ENCODE results near the gene ZHX3. TPM values are rescaled to one million over a fixed set of nuclear protein-coding genes. Genes with fewer than 3 reads are reported as not detected.
"Not testable (repeated sequence)": the region's sequence is repeated elsewhere in the genome, so short reads cannot be mapped to it uniquely, and the experiment has no call there.

The ZHX3 gene
- total RNA-seq, 1 donor from 2014 or later = 8.2 TPM

DNA sequence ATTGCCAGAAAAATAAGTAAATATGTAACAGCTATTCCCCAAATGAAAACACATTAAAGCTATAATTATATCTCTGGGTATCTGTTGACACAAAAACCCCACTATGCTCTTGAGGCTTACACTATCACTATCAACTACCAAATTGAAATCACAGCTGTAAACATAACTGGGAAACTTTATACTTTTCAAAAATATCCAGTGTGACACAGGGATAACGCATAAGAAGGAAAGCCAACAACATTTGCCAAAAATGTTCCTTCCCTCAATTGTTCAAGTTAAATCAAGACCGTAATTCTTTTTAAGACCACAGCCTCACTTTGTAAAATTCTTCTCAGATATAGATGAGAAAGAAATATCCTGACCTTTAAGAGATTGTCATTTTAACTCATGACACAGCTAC lies 3.1 kb downstream of the ZHX3 start:
- Mint-ChIP-seq H3K27me3 (ENCODE audit: low read depth) (peaks cover 2% of the 10 kb centered on the region), H3K36me3 (ENCODE audit: low read depth) (no peaks in the 10 kb centered on the region), H3K9me3 (no peaks in the 10 kb centered on the region), H3K27ac (no peak overlapping the region), H3K4me3 (ENCODE audit: low read depth) (no peak overlapping the region), H3K4me1 (ENCODE audit: low read depth) (peaks cover 24% of the 10 kb centered on the region)
- no peak for DNase-seq (ENCODE audit: low spot score)
- intact Hi-C loops (cut with micrococcal nuclease) = no loop called here

DNA sequence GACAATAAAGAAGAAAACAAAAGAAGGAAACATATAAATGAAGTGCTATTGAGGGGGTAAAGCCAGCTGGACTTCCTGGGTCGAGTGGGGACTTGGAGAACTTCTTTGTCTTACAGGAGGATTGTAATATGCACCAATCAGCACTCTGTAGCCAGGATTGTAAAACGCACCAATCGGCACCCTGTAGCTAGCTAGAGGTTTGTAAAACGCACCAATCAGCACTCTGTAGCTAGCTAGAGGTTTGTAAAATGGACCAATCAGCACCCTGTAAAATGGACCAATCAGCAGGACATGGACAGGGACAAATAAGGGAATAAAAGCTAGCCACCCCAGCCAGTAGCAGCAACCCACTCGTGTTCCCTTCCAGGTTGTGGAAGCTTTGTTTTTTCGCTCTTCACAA lies 5.5 kb downstream of the ZHX3 start:
- H3K27me3 Mint-ChIP-seq (ENCODE audit: low read depth); intact Hi-C loops (cut with micrococcal nuclease); H3K4me3 Mint-ChIP-seq (ENCODE audit: low read depth); H3K36me3 Mint-ChIP-seq (ENCODE audit: low read depth); H3K9me3 Mint-ChIP-seq; H3K27ac Mint-ChIP-seq; DNase-seq (ENCODE audit: low spot score): not testable (repeated sequence)
- peaks cover 18% of the 10 kb centered on the region for H3K4me1 Mint-ChIP-seq (ENCODE audit: low read depth)

DNA sequence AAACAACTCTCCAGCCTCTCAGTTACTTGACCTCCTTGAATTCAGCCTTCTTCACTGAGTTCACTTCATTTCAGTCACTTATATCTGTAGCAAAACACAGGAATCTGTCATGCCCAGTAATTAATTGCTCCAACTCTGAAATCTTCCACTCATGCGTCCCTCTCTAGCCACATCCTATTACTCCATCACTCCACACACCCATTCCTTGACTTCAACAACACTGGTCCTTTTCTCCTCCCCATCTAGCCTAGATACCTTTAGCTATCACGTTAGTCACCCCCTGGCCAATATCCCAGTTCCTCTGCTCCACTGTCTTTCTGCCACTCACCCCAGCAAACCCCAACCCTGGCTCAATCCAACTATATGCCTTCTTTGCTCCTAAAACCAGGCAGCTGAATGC lies 7.7 kb downstream of the ZHX3 start:
- no peaks in the 10 kb centered on the region for H3K27me3 Mint-ChIP-seq (ENCODE audit: low read depth)
- H3K4me1 Mint-ChIP-seq (ENCODE audit: low read depth) = peaks cover 2% of the 10 kb centered on the region
- H3K4me3 Mint-ChIP-seq (ENCODE audit: low read depth) = no peak overlapping the region
- DNase-seq (ENCODE audit: low spot score) = no peak
- H3K36me3 Mint-ChIP-seq (ENCODE audit: low read depth) = no peaks in the 10 kb centered on the region
- no peak overlapping the region for H3K27ac Mint-ChIP-seq
- intact Hi-C loops (cut with micrococcal nuclease) = no loop called here
- H3K9me3 Mint-ChIP-seq = no peaks in the 10 kb centered on the region

DNA sequence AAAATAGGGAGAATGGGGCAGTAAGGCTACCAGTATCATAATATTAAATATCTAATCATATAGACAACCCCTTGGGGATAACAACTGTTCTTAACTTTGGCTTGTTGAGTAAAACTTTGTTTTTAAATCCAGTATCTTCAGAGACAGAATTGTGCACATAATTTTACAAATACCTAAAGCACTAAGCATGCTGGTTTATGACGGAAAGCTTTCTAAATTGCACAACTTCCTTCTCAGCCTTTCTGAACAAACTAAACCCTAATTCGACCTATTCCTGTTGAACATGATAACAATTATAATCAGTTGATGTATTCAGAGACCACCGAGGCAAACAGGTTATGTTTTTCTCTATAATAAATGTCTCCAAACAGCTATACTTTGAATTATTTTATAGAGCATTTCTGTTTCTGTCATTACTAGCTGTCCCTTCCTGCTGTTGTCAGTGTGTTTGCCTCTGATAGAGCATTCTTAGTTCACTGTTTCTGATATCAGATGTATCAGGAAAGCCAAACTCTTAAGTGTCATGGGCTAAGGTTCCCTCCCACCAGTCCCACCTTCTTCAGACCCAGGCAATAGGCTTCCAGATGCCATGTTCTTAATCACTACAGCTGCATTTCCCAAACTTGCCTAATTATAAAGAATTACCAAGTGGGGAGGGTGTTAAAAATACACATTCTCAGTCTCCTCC lies 8.7 kb downstream of the ZHX3 start:
- intact Hi-C loops (cut with micrococcal nuclease) = no loop called here
- no peak for DNase-seq (ENCODE audit: low spot score)
- Mint-ChIP-seq H3K9me3 (no peaks in the 10 kb centered on the region), H3K4me1 (ENCODE audit: low read depth) (peaks cover under 1% of the 10 kb centered on the region), H3K4me3 (ENCODE audit: low read depth) (no peak overlapping the region), H3K36me3 (ENCODE audit: low read depth) (no peaks in the 10 kb centered on the region), H3K27ac (no peak overlapping the region), H3K27me3 (ENCODE audit: low read depth) (no peaks in the 10 kb centered on the region)

DNA sequence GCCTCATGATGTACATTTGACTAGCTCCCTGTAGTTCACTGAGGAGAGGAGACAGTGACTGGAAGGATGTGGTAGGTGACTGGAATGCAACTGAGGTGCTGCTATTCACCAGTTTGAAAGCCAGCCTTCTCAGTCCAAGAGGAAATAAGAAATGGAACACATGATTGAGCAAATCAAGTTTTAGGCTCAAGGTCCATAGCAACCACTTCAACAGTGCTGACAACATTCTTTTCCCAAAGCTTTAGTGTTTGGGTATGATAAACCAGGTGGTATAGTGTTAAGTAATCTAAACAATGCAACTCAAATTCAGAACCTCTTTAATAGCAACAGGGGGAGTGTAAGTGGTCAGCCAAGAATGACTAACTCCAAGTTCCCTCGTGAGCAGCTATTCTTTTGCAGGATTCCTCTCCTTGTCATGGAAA lies 9.2 kb downstream of the ZHX3 start:
- no peaks in the 10 kb centered on the region for H3K4me1 Mint-ChIP-seq (ENCODE audit: low read depth)
- no peak overlapping the region for H3K4me3 Mint-ChIP-seq (ENCODE audit: low read depth)
- no peaks in the 10 kb centered on the region for H3K27me3 Mint-ChIP-seq (ENCODE audit: low read depth)
- no peaks in the 10 kb centered on the region for H3K9me3 Mint-ChIP-seq
- intact Hi-C loops (cut with micrococcal nuclease) = no loop called here
- DNase-seq (ENCODE audit: low spot score) = no peak
- H3K36me3 Mint-ChIP-seq (ENCODE audit: low read depth) = no peaks in the 10 kb centered on the region
- no peak overlapping the region for H3K27ac Mint-ChIP-seq

DNA sequence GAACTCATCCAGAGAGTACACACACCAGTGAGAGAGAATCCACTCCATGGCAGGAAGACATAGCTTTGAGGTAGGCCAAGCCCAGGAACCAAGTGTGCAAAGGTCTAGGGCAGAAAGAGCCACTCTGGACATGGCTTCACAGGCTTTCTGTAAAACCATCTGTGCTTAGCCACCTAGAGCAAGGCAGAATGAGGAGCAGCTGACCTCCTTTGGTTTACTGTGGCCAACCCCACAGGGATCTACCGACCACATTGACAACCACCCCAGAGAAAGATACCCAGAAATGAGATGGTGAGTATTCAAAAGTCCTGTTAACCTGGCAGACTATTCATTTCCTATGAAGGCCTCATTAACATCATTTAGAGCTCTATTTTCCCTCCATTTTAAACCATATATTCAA lies 10.5 kb downstream of the ZHX3 start:
- H3K36me3 Mint-ChIP-seq (ENCODE audit: low read depth) = no peaks in the 10 kb centered on the region
- H3K27me3 Mint-ChIP-seq (ENCODE audit: low read depth) = no peaks in the 10 kb centered on the region
- no peaks in the 10 kb centered on the region for H3K4me1 Mint-ChIP-seq (ENCODE audit: low read depth)
- DNase-seq (ENCODE audit: low spot score) = no peak
- no peak overlapping the region for H3K27ac Mint-ChIP-seq
- H3K9me3 Mint-ChIP-seq = no peaks in the 10 kb centered on the region
- no peak overlapping the region for H3K4me3 Mint-ChIP-seq (ENCODE audit: low read depth)
- intact Hi-C loops (cut with micrococcal nuclease) = no loop called here

DNA sequence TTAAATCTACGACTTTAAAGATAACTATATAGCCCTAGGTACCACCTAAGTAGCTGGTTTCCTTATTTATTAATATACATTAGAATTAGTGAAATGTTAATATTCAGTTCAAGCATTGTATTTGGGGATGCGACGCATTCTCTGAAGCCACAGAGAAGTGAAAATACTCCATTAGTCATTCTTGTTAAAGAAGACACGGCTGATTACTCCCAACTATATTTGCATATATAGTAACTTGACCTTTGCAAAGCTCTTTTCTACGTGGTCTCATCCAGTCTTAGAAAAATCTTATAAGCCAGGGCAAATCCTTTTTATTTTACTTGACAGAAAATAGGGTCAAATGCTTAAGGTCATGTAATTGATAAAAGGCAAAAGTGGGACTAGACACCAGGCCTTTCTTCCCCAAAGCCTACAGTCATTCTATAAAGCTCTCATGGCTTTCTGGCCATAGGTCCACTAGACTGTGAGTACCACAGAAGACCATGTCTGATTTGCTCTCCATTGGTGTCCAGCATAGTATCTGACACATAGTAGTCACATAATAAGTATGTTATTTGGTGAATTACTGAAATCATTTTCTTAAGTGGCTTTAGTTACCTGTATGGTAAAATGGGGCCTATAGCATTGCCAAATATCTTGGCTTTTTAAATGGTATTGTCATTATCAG lies 11.3 kb downstream of the ZHX3 start:
- H3K36me3 Mint-ChIP-seq (ENCODE audit: low read depth) = no peaks in the 10 kb centered on the region
- H3K4me3 Mint-ChIP-seq (ENCODE audit: low read depth) = no peak overlapping the region
- no peaks in the 10 kb centered on the region for H3K9me3 Mint-ChIP-seq
- H3K27me3 Mint-ChIP-seq (ENCODE audit: low read depth) = no peaks in the 10 kb centered on the region
- H3K4me1 Mint-ChIP-seq (ENCODE audit: low read depth) = no peaks in the 10 kb centered on the region
- DNase-seq (ENCODE audit: low spot score) = no peak
- intact Hi-C loops (cut with micrococcal nuclease) = no loop called here
- H3K27ac Mint-ChIP-seq = no peak overlapping the region

DNA sequence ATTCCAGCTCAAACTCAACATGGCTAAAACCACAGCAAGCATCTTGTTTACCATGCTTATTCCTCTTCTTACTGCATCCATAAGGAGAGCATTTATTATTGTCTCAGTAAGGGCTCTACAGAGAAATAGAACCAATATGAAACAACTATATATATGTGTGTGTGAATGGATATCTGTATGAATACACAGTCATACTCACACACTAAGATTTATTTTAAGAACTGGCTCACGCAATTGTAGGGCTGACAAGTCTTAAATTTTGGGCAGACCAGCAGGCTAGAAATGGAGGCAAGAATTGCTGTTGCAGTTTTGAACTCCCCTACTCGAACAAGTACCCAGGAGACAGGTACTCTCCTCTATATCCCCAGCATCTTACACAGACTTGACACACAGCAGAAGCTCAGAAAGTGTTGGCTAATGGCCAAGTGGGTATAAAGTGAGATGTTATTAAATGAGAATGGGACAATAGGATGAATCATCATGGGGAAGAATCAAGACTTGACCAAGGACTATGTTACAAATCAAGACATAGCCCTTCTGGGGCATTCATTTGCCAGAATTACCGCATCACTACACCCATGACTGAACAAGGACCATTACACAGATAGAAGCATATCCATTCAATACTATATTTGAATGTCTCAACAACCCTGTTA lies 13.0 kb downstream of the ZHX3 start:
- Mint-ChIP-seq H3K9me3 (no peaks in the 10 kb centered on the region), H3K4me1 (ENCODE audit: low read depth) (no peaks in the 10 kb centered on the region), H3K36me3 (ENCODE audit: low read depth) (no peaks in the 10 kb centered on the region), H3K27ac (no peak overlapping the region), H3K4me3 (ENCODE audit: low read depth) (no peak overlapping the region), H3K27me3 (ENCODE audit: low read depth) (no peaks in the 10 kb centered on the region)
- intact Hi-C loops (cut with micrococcal nuclease) = no loop called here
- no peak for DNase-seq (ENCODE audit: low spot score)

DNA sequence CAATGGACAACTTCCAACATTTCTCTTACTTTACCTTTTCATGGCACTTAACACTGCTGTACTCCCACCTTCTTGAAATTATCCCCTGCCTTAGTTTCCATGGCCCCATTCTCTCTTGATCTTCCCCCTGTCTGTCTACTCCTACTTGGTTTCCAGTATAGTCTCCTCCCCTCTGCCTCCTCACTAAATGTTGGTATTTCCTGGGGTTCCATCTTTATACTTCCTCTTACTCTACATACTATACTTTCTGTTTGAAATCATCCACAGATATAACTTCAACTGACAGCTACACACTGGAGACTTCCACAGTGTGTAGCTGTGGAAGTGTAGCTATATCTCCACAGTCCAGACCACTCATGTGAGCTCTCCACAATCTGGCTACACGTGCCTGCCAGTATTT lies 13.5 kb downstream of the ZHX3 start:
- Mint-ChIP-seq H3K4me1 (ENCODE audit: low read depth) (no peaks in the 10 kb centered on the region), H3K4me3 (ENCODE audit: low read depth) (no peak overlapping the region), H3K27ac (no peak overlapping the region), H3K36me3 (ENCODE audit: low read depth) (no peaks in the 10 kb centered on the region), H3K27me3 (ENCODE audit: low read depth) (no peaks in the 10 kb centered on the region), H3K9me3 (no peaks in the 10 kb centered on the region)
- intact Hi-C loops (cut with micrococcal nuclease) = no loop called here
- no peak for DNase-seq (ENCODE audit: low spot score)

DNA sequence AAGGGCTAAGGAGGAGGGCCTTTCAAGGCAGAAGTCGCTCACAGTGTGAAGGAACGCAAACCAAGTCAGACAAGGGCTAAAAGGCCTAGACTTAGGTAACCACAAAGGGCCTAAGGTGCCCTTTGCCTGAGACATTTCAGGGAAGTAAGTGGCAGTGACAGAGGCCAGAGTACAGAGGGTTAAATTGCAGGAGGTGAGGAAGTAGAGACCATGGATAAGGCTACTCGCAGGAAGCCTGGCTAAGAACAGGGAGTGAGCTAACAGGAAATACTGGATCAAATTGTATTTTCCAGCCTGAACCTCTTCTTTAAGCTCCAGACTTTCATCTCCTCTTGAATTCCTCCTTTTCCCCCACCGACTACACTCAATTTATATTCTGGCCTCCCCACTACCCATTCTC lies 16.6 kb downstream of the ZHX3 start:
- Mint-ChIP-seq H3K4me1 (ENCODE audit: low read depth) (no peaks in the 10 kb centered on the region), H3K27ac (no peak overlapping the region), H3K9me3 (no peaks in the 10 kb centered on the region), H3K27me3 (ENCODE audit: low read depth) (no peaks in the 10 kb centered on the region), H3K36me3 (ENCODE audit: low read depth) (no peaks in the 10 kb centered on the region), H3K4me3 (ENCODE audit: low read depth) (no peak overlapping the region)
- intact Hi-C loops (cut with micrococcal nuclease) = no loop called here
- no peak for DNase-seq (ENCODE audit: low spot score)

DNA sequence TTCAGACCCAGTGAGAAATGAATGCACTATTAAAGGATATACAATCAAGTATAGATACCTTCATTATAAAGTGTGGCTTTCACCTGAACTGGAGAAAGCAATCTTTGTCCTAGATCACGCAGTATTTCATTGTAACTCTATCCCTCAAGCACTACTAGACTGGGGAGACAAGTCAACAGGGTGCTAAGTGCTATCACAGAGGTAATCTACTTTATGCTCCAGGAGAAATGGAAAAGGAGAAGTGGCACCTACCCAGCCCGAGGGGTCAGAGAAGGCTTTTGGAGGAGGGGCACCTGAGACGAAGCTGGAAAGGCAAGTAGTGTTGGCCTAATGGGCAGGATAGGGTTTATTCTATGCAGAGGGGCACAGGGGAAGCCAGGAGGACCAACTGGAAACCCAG lies 17.1 kb downstream of the ZHX3 start:
- no peak overlapping the region for H3K27ac Mint-ChIP-seq
- intact Hi-C loops (cut with micrococcal nuclease) = no loop called here
- no peaks in the 10 kb centered on the region for H3K9me3 Mint-ChIP-seq
- H3K4me1 Mint-ChIP-seq (ENCODE audit: low read depth) = no peaks in the 10 kb centered on the region
- no peaks in the 10 kb centered on the region for H3K36me3 Mint-ChIP-seq (ENCODE audit: low read depth)
- no peaks in the 10 kb centered on the region for H3K27me3 Mint-ChIP-seq (ENCODE audit: low read depth)
- no peak for DNase-seq (ENCODE audit: low spot score)
- no peak overlapping the region for H3K4me3 Mint-ChIP-seq (ENCODE audit: low read depth)

DNA sequence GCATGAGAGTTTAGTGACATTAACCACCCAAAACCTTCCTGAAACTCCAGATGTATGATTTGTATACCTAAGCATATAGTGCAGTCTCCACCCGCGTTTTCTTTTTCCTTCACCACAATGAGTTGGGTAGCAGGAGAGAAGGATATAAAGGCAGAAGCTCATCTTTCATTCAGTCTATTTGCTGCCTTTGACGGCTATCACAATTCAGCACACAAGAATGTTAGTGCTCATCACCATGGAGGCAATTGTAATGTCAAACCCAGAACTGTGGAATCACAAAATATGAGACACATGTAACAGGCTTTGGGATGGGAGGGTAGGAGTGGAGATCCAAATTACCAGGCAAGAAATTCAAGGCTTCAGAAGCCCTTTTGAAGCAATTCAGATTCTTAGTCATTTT lies 17.6 kb downstream of the ZHX3 start:
- H3K27me3 Mint-ChIP-seq (ENCODE audit: low read depth) = no peaks in the 10 kb centered on the region

DNA sequence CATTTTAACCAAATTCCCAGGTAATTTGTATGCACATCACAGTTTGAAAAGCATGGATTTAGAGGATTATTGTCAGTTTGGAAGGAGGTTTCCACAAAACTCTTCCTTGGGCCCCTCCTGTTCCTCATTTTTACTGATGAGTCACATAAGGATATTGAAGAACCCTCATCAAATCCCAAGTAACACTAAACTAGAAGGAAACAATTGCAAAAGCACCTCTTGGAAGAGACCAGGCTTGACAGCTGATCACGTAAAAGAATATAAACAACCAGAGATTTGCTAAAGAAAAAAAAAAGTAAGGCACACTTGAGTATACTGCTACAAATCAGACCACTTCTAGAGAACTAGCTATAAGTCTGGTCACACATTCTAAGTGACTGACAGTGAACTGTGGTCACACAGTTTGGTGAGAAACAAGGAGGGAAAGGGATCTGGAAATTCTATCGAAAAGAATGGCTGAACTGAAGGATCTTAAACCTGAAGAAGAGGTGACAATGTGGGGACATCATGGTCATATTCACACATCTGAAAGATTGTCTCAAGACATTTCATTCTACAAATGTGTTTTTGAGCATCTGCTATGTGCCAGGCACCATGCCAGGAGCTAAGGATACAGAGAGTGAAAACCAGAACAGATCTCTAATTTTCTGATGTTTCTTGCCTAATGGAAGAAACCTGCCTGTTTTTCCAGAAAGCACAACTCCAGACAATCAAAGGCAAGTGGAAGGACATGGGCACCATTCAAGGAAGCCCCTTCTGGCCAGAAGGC lies 24.1 kb downstream of the ZHX3 start:
- intact Hi-C loops (cut with micrococcal nuclease) = no loop called here
- Mint-ChIP-seq H3K4me3 (ENCODE audit: low read depth) (no peak overlapping the region), H3K9me3 (no peaks in the 10 kb centered on the region), H3K27ac (no peak overlapping the region), H3K36me3 (ENCODE audit: low read depth) (no peaks in the 10 kb centered on the region), H3K4me1 (ENCODE audit: low read depth) (no peaks in the 10 kb centered on the region), H3K27me3 (ENCODE audit: low read depth) (peaks cover 10% of the 10 kb centered on the region)
- no peak for DNase-seq (ENCODE audit: low spot score)

More for the DNA sequence above, 17.6 kb downstream of the ZHX3 start:
- intact Hi-C loops (cut with micrococcal nuclease) = no loop called here
- H3K4me3 Mint-ChIP-seq (ENCODE audit: low read depth) = no peak overlapping the region
- H3K9me3 Mint-ChIP-seq = no peaks in the 10 kb centered on the region
- DNase-seq (ENCODE audit: low spot score) = no peak
- H3K4me1 Mint-ChIP-seq (ENCODE audit: low read depth) = no peaks in the 10 kb centered on the region
- H3K27ac Mint-ChIP-seq = no peak overlapping the region
- no peaks in the 10 kb centered on the region for H3K36me3 Mint-ChIP-seq (ENCODE audit: low read depth)

All from activated T-helper 2 cell treated with anti-CD3 and anti-CD28 coated beads, Interferon-gamma antibody, Interleukin-2, Interleukin-4, amounts not matched to agents 10 μg/mL and 5 μg/mL and 100 μg/mL, durations not matched to agents 14 hours and 24 hours and 36 hours (primary cell).